ENCODE data around the gene ZNF784. TPM values are rescaled to one million over a fixed set of nuclear protein-coding genes. Genes with fewer than 3 reads are reported as not detected.
A peak's percentile ranks its signal among the peaks of the same experiment; 100 is the strongest.

ZNF784 gene
- total and polyA plus RNA-seq, 2 of the 13 experiments (the other 11 are each of a cell fraction or from before 2014, with no cell fraction given) = 4.1 to 4.2 TPM

DNA sequence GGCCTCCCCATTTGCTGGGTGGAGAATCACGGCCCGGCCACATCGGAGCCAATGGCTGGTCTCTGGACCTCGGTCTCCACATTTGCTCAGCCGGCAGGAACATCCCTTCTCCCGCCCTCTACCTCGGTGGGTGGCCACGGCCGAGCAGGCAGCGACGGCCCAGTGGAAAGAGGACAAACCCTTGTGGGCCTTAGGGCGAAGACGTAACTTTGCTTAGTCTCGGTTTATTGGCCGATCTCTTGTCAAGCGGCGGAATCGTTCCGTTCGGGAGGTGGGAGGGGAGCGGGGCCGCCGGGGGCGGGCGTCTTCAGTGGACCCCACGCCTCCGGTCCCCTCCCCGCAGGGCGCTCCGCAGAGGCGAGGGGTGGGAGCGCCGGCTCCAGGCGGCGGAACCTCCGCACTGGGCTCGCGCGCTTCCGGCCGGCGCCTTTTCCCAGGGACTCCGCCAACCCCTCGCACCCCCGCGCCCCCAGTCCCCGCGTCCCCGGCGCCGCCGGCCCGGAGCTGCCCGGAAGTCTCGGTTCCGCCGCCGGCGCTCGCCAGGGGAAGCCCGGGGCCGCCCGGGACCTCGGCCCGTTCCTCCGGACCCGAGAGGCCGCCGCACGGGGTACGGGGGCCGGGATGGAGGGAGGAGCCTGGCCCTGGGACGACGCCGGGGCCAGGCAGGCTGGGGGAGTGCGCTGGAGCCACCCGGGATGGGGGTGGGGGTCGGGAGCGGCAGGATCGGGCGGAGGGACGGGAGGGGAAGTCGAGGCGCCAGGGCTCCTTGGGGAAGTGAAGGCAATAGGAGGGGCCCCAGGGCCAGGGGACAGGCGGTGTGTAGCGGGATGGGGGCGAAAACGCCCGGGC lies 16.4 kb upstream of the ZNF784 start, which contains the start of gene ZNF580 (continued):
- TF ChIP-seq, protein P1, sequence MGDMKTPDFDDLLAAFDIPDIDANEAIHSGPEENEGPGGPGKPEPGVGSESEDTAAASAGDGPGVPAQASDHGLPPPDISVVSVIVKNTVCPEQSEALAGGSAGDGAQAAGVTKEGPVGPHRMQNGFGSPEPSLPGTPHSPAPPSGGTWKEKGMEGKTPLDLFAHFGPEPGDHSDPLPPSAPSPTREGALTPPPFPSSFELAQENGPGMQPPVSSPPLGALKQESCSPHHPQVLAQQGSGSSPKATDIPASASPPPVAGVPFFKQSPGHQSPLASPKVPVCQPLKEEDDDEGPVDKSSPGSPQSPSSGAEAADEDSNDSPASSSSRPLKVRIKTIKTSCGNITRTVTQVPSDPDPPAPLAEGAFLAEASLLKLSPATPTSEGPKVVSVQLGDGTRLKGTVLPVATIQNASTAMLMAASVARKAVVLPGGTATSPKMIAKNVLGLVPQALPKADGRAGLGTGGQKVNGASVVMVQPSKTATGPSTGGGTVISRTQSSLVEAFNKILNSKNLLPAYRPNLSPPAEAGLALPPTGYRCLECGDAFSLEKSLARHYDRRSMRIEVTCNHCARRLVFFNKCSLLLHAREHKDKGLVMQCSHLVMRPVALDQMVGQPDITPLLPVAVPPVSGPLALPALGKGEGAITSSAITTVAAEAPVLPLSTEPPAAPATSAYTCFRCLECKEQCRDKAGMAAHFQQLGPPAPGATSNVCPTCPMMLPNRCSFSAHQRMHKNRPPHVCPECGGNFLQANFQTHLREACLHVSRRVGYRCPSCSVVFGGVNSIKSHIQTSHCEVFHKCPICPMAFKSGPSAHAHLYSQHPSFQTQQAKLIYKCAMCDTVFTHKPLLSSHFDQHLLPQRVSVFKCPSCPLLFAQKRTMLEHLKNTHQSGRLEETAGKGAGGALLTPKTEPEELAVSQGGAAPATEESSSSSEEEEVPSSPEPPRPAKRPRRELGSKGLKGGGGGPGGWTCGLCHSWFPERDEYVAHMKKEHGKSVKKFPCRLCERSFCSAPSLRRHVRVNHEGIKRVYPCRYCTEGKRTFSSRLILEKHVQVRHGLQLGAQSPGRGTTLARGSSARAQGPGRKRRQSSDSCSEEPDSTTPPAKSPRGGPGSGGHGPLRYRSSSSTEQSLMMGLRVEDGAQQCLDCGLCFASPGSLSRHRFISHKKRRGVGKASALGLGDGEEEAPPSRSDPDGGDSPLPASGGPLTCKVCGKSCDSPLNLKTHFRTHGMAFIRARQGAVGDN (CRISPR knock-in tag; IDR thresholded peaks at IDR 0.05) = peak; percentile 80
- TF ChIP-seq, protein P2, sequence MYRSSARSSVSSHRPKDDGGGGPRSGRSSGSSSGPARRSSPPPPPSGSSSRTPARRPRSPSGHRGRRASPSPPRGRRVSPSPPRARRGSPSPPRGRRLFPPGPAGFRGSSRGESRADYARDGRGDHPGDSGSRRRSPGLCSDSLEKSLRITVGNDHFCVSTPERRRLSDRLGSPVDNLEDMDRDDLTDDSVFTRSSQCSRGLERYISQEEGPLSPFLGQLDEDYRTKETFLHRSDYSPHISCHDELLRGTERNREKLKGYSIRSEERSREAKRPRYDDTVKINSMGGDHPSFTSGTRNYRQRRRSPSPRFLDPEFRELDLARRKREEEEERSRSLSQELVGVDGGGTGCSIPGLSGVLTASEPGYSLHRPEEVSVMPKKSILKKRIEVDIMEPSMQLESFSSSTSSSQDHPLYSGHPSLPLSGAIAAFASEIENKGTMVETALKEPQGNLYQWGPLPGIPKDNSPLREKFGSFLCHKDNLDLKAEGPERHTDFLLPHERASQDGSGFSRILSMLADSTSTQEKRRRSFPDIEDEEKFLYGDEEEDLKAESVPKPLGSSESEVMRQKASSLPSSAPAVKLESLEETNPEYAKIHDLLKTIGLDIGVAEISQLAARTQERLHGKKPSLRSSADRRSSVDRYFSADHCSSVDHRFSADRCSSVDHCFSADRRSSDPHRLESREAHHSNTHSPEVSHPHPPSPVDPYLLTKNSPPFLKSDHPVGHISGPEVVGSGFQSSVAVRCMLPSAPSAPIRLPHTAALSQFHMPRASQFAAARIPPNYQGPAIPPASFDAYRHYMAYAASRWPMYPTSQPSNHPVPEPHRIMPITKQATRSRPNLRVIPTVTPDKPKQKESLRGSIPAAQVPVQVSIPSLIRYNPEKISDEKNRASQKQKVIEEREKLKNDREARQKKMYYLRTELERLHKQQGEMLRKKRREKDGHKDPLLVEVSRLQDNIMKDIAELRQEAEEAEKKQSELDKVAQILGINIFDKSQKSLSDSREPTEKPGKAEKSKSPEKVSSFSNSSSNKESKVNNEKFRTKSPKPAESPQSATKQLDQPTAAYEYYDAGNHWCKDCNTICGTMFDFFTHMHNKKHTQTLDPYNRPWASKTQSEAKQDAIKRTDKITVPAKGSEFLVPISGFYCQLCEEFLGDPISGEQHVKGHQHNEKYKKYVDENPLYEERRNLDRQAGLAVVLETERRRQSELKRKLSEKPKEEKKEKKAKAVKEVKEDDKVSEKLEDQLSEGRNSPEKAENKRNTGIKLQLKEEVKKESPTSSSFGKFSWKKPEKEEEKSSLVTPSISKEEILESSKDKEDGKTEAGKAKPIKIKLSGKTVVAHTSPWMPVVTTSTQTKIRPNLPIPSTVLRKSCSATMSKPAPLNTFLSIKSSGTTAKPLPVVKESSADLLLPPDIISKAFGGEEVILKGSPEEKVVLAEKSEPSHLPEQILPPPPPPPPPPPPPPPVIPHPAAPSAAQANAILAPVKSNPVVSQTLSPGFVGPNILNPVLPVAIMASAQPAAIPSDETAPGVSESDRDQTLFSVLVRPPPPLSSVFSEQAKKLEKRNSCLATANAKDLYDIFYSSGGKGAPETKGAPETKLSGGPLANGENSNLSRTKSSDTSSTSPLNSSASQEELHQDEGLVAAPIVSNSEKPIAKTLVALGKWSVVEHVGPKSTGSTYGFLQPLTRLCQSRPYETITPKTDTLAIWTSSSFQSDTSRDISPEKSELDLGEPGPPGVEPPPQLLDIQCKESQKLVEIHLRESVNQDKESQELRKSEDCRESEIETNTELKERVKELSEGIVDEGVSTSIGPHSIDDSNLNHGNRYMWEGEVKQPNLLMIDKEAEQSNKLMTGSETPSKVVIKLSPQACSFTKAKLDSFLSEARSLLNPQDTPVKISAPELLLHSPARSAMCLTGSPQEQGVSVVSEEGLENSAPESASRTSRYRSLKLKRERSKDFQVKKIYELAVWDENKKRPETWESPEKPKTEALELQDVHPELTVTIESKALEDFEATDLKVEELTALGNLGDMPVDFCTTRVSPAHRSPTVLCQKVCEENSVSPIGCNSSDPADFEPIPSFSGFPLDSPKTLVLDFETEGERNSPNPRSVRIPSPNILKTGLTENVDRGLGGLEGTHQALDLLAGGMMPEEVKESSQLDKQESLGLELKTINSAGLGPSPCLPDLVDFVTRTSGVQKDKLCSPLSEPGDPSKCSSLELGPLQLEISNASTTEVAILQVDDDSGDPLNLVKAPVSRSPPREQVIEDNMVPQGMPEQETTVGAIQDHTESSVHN (CRISPR knock-in tag; IDR thresholded peaks at IDR 0.05) = peak; percentile 51; the same call in 1 of the 2 replicates
- TF ChIP-seq ZFX (CRISPR knock-in tag; IDR thresholded peaks at IDR 0.05; ENCODE audit: low read depth) (peak; percentile 78), MEIS2 (CRISPR knock-in tag; IDR thresholded peaks at IDR 0.05) (peak; percentile 46; the same call in 1 of the 2 replicates), MED1 (CRISPR knock-in tag; IDR thresholded peaks at IDR 0.05) (no peak), ZNF274 (CRISPR knock-in tag; IDR thresholded peaks at IDR 0.05) (no peak), NRL (CRISPR knock-in tag; IDR thresholded peaks at IDR 0.05; ENCODE audit: borderline replicate concordance) (no peak), ZEB1 (IDR thresholded peaks at IDR 0.05; ENCODE audit: insufficient replicate concordance, low read depth) (no peak), ZNF451 (CRISPR knock-in tag; IDR thresholded peaks at IDR 0.05) (no peak), PAX8 (CRISPR knock-in tag; IDR thresholded peaks at IDR 0.05; ENCODE audit: borderline replicate concordance) (no peak), PITX1 (CRISPR knock-in tag; IDR thresholded peaks at IDR 0.05) (no peak), NFKBIZ (CRISPR knock-in tag; IDR thresholded peaks at IDR 0.05) (no peak), ZNF724P (CRISPR knock-in tag; IDR thresholded peaks at IDR 0.05; ENCODE audit: borderline replicate concordance) (0 out of 2 replicates have a peak, but pooled peaks have one; percentile 8)
- TF ChIP-seq, protein P3, sequence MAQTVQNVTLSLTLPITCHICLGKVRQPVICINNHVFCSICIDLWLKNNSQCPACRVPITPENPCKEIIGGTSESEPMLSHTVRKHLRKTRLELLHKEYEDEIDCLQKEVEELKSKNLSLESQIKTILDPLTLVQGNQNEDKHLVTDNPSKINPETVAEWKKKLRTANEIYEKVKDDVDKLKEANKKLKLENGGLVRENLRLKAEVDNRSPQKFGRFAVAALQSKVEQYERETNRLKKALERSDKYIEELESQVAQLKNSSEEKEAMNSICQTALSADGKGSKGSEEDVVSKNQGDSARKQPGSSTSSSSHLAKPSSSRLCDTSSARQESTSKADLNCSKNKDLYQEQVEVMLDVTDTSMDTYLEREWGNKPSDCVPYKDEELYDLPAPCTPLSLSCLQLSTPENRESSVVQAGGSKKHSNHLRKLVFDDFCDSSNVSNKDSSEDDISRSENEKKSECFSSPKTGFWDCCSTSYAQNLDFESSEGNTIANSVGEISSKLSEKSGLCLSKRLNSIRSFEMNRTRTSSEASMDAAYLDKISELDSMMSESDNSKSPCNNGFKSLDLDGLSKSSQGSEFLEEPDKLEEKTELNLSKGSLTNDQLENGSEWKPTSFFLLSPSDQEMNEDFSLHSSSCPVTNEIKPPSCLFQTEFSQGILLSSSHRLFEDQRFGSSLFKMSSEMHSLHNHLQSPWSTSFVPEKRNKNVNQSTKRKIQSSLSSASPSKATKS (CRISPR knock-in tag; IDR thresholded peaks at IDR 0.05) = no peak

Data from HepG2 (cell line).